Hematopoietic multipotent progenitor cell treated with erythropoietin and hydrocortisone succinate and interleukin-3 and kit ligand, for 4 days (in vitro differentiated cells): Measurements from ENCODE around the gene CD274.
"Not testable (repeated sequence)": the region's sequence is repeated elsewhere in the genome, so short reads cannot be mapped to it uniquely, and the experiment has no call there.

Source experiments
- DNase-seq: peaks from one replicate; pipeline ENCODE4 v3.0.0-alpha.2; 2015

Gene CD274

DNA sequence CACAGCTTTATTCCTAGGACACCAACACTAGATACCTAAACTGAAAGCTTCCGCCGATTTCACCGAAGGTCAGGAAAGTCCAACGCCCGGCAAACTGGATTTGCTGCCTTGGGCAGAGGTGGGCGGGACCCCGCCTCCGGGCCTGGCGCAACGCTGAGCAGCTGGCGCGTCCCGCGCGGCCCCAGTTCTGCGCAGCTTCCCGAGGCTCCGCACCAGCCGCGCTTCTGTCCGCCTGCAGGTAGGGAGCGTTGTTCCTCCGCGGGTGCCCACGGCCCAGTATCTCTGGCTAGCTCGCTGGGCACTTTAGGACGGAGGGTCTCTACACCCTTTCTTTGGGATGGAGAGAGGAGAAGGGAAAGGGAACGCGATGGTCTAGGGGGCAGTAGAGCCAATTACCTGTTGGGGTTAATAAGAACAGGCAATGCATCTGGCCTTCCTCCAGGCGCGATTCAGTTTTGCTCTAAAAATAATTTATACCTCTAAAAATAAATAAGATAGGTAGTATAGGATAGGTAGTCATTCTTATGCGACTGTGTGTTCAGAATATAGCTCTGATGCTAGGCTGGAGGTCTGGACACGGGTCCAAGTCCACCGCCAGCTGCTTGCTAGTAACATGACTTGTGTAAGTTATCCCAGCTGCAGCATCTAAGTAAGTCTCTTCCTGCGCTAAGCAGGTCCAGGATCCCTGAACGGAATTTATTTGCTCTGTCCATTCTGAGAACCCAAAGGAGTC, at the start of gene CD274:
TSS of gene CD274 (plus strand) at position 184 of the 733 bp plus-strand sequence. CDS start 5,572 bp downstream, outside the sequence.
- peak; percentile 95 for DNase-seq

- peak; percentile 16 for DNase-seq
Measured at GRCh38 chr9:5402217-5402616, 48.1 kb upstream of the CD274 start.

- no peak for DNase-seq
Measured at GRCh38 chr9:5408596-5408995, 41.7 kb upstream of the CD274 start.

- DNase-seq: no peak
Measured at GRCh38 chr9:5416953-5417352, 33.4 kb upstream of the CD274 start.

- DNase-seq: no peak
Measured at GRCh38 chr9:5418481-5418880, 31.9 kb upstream of the CD274 start.

GRCh38 chr9:5419987-5420386, 30.4 kb upstream of the CD274 start:
- DNase-seq: no peak

- DNase-seq: no peak
Measured at GRCh38 chr9:5421163-5421562, 29.2 kb upstream of the CD274 start.

- DNase-seq: no peak
Measured at GRCh38 chr9:5422276-5422675, 28.1 kb upstream of the CD274 start.

DNA sequence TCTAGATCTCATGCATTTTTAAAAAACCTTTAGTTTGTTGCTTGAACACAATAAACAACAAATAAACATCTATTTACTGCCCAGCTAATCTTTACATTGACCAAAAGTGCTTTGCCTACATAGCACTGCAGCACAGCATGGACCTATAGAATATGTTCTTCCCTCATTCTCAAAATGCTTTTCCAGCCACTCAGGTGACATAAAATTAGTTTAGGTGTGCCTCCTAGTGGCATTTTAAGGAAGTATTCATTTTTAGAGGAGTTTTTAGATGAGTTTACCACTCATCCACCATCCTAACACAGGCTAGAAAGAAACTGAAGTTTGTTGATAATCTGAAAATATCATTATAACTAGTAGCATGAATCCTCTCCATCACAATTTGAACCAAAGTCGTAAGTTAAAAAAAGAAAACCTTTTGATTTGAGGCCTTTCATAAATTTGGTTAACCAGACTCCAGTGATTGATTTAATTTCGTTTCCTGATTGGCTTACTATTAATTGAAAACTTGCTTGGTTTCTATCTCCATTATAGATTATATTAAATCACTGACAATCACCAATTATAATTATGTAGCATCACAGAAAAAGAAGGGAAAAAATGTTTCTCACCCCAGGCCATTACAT, 25.2 kb upstream of the CD274 start:
- peak; percentile 75 for DNase-seq

GRCh38 chr9:5427005-5427404, 23.3 kb upstream of the CD274 start:
- no peak for DNase-seq

DNA sequence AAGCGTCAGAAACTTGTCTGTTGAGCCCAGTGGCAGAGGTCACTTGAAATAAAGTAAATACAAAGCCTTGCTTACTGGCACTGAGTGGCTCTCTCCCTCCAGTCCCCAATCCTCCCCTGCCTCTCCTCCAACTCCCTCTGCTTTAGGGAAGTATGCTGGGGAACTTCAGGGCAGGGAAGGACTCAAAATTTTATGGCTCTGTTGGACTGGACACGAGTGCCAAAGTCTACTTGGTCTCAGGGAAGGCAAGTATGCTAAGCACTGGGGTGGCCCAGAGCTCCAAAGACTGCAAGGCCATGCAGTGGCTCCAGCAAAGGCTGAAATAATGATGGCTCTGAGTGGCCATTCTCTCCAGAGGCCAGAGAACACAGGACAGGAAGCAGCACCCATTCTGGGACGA, 22.2 kb upstream of the CD274 start:
- DNase-seq: no peak

GRCh38 chr9:5428794-5429528, 21.4 kb upstream of the CD274 start:
- no peak for DNase-seq

DNA sequence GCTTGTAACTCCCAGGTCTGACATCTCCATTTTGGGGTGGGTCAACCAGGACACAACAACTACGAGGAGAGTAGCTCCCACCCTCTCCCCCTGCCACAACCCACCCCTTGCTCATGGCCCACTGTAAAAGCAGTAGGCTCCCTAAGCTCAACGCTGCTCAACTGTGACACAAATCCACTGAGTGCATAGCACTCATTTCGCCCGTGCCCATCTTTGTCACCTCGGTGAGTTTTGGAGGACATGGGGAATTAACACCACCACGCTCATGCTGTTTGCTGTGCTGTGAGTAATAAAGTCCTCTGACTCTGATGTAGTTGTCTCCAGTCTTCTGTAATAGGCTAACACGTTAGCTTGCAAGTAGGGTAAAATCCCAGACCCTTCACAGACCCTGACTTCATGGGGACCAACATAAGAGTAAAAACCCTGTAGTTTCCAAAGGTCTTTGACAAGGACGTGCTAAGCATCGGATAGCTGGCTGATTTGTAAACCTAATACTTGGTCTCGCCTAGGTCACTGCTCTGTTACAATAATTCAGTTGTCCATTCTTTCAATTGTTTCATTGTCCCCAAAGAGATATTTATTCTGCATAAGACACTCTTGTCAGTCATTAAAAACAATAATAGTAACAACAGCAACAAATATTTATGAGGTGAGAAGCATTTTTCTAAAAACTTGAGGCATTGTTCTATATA, 20.3 kb upstream of the CD274 start:
- no peak for DNase-seq

DNA sequence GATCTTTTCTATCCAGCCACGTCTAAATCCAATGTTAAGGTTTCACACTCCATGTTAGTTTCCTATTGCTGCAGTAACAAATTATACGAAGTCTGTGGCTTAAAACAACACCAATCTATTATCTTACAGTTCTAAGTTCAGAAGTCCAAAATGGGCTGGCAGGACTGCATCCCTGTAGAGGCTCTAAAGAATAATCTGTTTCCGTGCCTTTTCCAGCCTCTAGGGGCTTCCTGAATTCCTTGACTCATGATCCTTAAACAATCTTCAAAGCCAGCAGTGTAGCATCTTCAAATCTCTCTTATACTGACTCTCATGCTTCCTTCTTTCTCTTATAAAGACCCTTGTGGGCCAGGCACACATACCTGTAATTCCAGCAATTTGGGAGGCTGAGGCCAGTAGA, 19.4 kb upstream of the CD274 start:
- no peak for DNase-seq

DNA sequence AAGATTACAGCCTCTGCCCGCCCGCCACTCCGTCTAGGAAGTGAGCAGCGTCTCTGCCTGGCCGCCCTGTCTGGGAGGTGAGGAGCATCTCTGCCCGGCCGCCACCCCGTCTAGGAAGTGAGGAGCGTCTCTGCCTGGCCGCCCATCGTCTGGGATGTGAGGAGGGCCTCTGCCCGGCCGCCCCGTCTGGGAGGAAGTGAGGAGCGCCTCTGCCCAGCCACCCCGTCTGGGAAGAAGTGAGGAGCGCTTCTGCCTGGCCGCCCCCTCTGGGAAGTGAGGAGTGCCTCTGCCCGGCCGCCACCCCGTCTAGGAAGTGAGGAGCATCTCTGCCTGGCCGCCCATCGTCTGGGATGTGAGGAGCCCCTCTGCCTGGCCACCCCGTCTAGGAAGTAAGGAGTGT, 17.5 kb upstream of the CD274 start:
- not testable (repeated sequence) for DNase-seq

DNA sequence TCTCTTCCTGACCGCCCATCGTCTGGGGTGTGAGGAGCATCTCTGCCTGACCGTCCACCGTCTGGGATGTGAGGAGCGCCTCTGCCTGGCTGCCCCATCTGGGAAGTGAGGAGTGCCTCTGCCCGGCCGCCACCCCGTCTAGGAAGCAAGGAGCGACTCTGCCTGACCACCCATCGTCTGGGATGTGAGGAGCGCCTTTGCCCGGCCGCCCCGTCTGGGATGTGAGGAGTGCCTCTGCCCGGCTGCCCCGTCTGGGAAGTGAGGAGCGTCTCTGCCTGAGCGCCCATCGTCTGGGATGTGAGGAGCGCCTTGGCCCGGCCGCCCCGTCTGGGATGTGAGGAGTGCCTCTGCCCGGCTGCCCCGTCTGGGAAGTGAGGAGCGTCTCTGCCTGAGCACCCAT, 17.0 kb upstream of the CD274 start:
- not testable (repeated sequence) for DNase-seq

DNA sequence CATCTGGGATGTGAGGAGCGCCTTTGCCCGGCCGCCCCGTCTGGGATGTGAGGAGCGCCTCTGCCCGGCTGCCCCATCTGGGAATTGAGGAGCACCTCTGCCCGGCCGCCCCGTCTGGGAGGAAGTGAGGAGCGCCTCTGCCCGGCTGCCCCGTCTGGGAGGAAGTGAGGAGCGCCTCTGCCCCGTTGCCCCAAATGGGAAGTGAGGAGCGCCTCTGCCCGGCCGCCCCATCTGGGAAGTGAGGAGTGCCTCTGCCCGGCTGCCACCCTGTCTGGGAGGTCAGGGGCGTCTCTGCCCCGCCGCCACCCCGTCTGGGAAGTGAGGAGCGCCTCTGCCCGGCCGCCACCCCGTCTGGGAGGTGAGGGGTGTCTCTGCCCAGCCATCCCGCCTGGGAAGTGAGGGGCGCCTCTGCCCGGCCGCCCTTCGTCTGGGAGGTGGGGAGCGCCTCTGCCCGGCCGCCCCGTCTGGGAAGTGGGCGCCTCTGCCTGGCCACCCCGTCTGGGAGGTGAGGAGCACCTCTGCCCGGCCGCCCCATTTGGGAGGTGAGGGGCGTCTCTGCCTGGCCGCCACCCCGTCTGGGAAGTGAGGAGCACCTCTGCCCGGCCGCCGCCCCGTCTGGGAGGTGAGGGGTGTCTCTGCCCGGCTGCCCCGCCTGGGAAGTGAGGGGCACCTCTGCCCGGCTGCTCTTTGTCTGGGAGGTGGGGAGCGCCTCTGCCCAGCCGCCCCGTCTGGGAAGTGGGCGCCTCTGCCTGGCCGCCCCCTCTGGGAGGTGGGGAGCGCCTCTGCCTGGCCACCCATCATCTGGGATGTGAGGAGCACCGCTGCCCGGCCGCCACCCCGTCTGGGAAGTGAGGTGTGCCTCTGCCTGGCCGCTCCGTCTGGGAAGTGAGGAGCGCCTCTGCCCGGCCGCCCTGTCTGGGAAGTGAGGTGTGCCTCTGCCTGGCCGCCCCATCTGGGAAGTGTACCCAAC, 16.2 kb upstream of the CD274 start:
- not testable (repeated sequence) for DNase-seq

- peak; percentile 81 for DNase-seq
Measured at GRCh38 chr9:5435912-5436311, 14.4 kb upstream of the CD274 start.

GRCh38 chr9:5436441-5436840, 13.9 kb upstream of the CD274 start:
- no peak for DNase-seq

- peak; percentile 99 for DNase-seq
Measured at GRCh38 chr9:5437254-5438216, 12.8 kb upstream of the CD274 start, which contains the start of gene PLGRKT. Gene PLGRKT (minus strand): TSS chr9:5437925. CDS start chr9:5431977, 5,948 bp downstream.
